GM23248 (cell line): ENCODE measurements around the gene EVC. TPM values are rescaled to one million over a fixed set of nuclear protein-coding genes. Genes with fewer than 3 reads are reported as not detected.

Source experiments
- DNase-seq: peaks from one replicate; pipeline ENCODE4 v3.0.0-alpha.2; 2015
- H2AFZ ChIP-seq: fragments of 200-600 bp; sonication (generic); 2 replicates; pipeline ENCODE4 v1.6.1; 2016; ENCODE audit warnings: antibody characterized with exemption
- H3F3A ChIP-seq: fragments of 200-600 bp; sonication (generic); 2 replicates; pipeline ENCODE4 v1.6.1; 2016; ENCODE audit warnings: mild to moderate bottlenecking, antibody characterized with exemption, mixed run types; ENCODE audit not compliant: insufficient read depth
- H3K27ac ChIP-seq: fragments of 200-600 bp; sonication (generic); 2 replicates; pipeline ENCODE4 v1.5.1; 2016; ENCODE audit warnings: mild to moderate bottlenecking
- H3K27me3 ChIP-seq: fragments of 200-600 bp; sonication (generic); replicated peaks from 2 replicates; pipeline ENCODE4 v1.6.1; 2016; ENCODE audit warnings: mild to moderate bottlenecking; ENCODE audit not compliant: insufficient read depth
- H3K36me3 ChIP-seq: fragments of 200-600 bp; sonication (generic); 2 replicates; pipeline ENCODE4 v1.6.1; 2016; ENCODE audit warnings: low read depth, mild to moderate bottlenecking
- H3K4me1 ChIP-seq: fragments of 200-600 bp; sonication (generic); 2 replicates; pipeline ENCODE4 v1.6.1; 2016; ENCODE audit warnings: mild to moderate bottlenecking; ENCODE audit not compliant: insufficient read depth
- H3K4me2 ChIP-seq: fragments of 200-600 bp; sonication (generic); one replicate; pipeline ENCODE4 v1.6.1; 2016; ENCODE audit warnings: mild to moderate bottlenecking; ENCODE audit not compliant: unreplicated experiment
- H3K4me3 ChIP-seq: fragments of 200-600 bp; sonication (generic); 2 replicates; pipeline ENCODE4 v1.5.1; 2016; ENCODE audit warnings: mild to moderate bottlenecking
- H3K79me2 ChIP-seq: fragments of 200-600 bp; sonication (generic); 2 replicates; pipeline ENCODE4 v1.6.1; 2016; ENCODE audit warnings: mild to moderate bottlenecking; ENCODE audit not compliant: insufficient read depth
- H3K9ac ChIP-seq: fragments of 200-600 bp; sonication (generic); 2 replicates; pipeline ENCODE4 v1.6.1; 2016; ENCODE audit warnings: mild to moderate bottlenecking
- H3K9me2 ChIP-seq: fragments of 200-600 bp; sonication (generic); 2 replicates; pipeline ENCODE4 v1.6.1; 2016; ENCODE audit warnings: mixed run types, mild to moderate bottlenecking, moderate library complexity; ENCODE audit not compliant: insufficient read depth
- H3K9me3 ChIP-seq: fragments of 200-600 bp; sonication (generic); one replicate; pipeline ENCODE4 v1.6.1; 2017; ENCODE audit warnings: low read depth
- H4K20me1 ChIP-seq: fragments of 200-600 bp; sonication (generic); 2 replicates; pipeline ENCODE4 v1.6.0; 2016; ENCODE audit not compliant: insufficient read depth
- EZH2 ChIP-seq: fragments of 200-600 bp; sonication (generic); IDR thresholded peaks from 2 replicates; pipeline ENCODE4 v1.6.1; 2018; ENCODE audit warnings: antibody characterized with exemption, mild to moderate bottlenecking; ENCODE audit not compliant: insufficient read depth, poor library complexity, severe bottlenecking
- EZH2phosphoT487 ChIP-seq: fragments of 200-600 bp; sonication (generic); IDR thresholded peaks from 2 replicates; pipeline ENCODE4 v1.6.1; 2018; ENCODE audit warnings: antibody characterized with exemption, moderate library complexity, mild to moderate bottlenecking, low read depth; ENCODE audit not compliant: insufficient read depth
- WGBS, 2 experiments: methylation state at CpG; one replicate each; pipeline ENCODE4 v1.1.6; 2015 to 2017; ENCODE audit warnings: low lambda C conversion rate in 2 of 2, low coverage in 1 of 2; ENCODE audit errors: missing lambda C conversion rate in 2 of 2; 5-methylcytosine and 5-hydroxymethylcytosine counted together
- in situ Hi-C: fragments of 300-500 bp; cut with MboI; formaldehyde crosslinking; loops from 2 replicates; pipeline ENCODE4 v1.15.0; 2020
- polyA plus RNA-seq: library from polyadenylated mRNA; unstranded; fragments of >200 nt; fragmentation: Nextera tagmentation; extraction: Ambion mirVana; gene quantifications from 2 replicates; pipeline ENCODE4 v1.2.1, GENCODE V29; 2016
- total RNA-seq: library from RNA; depleted of rRNA; stranded (reverse); fragments of >200 nt; shearing (Covaris generic); gene quantifications from 2 replicates; pipeline ENCODE4 v1.2.3, GENCODE V29; 2014

EVC gene
- total and polyA plus RNA-seq, 2 experiments from 2014 or later, result 4.0 to 56.2 TPM

DNA sequence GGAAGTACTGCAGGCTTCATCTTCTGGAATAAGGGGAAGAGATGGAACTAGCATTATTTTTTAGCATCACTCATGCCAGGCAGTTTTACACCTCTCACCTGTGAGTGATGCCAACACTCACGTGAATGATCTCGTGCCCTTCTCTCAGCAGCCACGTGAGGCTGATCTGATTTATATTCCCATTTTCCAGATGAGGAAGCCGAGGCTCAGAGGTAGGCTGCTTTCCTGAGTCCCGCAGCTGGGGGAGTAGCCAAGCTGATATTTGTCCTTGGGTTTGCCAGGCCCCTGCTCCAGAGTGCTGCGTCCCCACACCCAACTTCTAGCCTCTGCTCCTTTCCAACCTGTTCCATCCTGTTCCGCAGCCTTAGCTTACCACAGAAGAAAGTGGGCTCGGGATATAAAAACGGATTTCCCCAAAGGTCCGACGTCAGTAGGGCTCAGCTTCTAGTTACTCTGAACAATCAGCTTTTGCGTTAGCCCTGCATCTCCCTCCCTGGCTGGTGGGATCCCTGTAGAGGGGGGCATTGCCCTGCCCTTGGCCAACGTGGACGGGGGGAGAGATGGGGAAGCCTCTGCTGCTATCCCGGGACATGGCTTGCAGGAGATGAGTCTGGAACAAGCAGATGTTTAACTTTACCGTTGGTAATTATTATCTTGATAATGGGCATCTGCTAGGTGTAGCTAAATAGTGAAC lies 9.3 kb downstream of the EVC start:
- H3K27ac ChIP-seq, result no peak overlapping the region
- peaks cover 11% of the 10 kb centered on the region; the same call in 1 of the 2 replicates for H3K36me3 ChIP-seq
- H3K79me2 ChIP-seq, result peaks cover 96% of the 10 kb centered on the region
- in situ Hi-C loops, result no loop called here
- no peak overlapping the region for H3K4me3 ChIP-seq
- no peaks in the 10 kb centered on the region for H3K9me3 ChIP-seq
- no peak overlapping the region for H2AFZ ChIP-seq
- no peaks in the 10 kb centered on the region for H3K27me3 ChIP-seq
- peaks cover 37% of the 10 kb centered on the region for H3F3A ChIP-seq
- no peak for TF ChIP-seq EZH2
- no peak for TF ChIP-seq EZH2phosphoT487
- no peak for DNase-seq
- 82 to 85% methylated on average over 16 of the region's 16 CpGs for whole genome bisulfite sequencing, 2 experiments
- no peak overlapping the region for H3K4me2 ChIP-seq
- peaks cover 27% of the 10 kb centered on the region; the same call in 1 of the 2 replicates for H4K20me1 ChIP-seq
- H3K4me1 ChIP-seq, result peaks cover 31% of the 10 kb centered on the region
- H3K9me2 ChIP-seq, result no peaks in the 10 kb centered on the region
- no peak overlapping the region for H3K9ac ChIP-seq

DNA sequence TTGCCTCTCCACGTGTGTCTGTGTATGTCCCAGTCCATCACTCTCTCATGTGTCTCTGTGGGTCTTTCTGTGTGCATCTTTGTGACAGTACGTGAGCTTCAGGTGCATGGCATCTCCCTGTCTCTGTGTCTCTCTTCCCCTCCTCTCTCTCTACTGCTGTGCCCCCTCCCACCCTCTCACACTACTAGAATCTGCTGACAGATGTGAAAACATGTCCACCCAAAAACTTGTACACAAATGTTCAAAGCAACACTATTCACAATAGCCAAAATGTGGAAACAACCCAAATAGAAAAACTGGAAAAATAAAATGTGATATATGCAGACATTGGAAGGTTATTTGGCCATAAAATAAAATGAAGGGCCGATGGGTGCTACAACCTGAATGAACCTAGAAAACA lies 10.0 kb downstream of the EVC start:
- no peak overlapping the region for H3K4me3 ChIP-seq
- no peaks in the 10 kb centered on the region for H3K9me2 ChIP-seq
- no peak overlapping the region for H3K4me2 ChIP-seq
- TF ChIP-seq EZH2phosphoT487, result no peak
- H4K20me1 ChIP-seq, result peaks cover 26% of the 10 kb centered on the region; the same call in 1 of the 2 replicates
- no peak for DNase-seq
- peaks cover 31% of the 10 kb centered on the region for H3K4me1 ChIP-seq
- no peaks in the 10 kb centered on the region for H3K27me3 ChIP-seq
- no peaks in the 10 kb centered on the region for H3K9me3 ChIP-seq
- no peak overlapping the region for H3K27ac ChIP-seq
- peaks cover 39% of the 10 kb centered on the region for H3F3A ChIP-seq
- H3K36me3 ChIP-seq, result 0 out of 2 replicates have a peak, but pooled peaks cover 10% of the 10 kb centered on the region
- in situ Hi-C loops, result no loop called here
- no peak overlapping the region for H2AFZ ChIP-seq
- WGBS, 2 experiments, result 80 to 86% methylated on average over 3 of the region's 3 CpGs
- no peak overlapping the region for H3K9ac ChIP-seq
- peaks cover 96% of the 10 kb centered on the region for H3K79me2 ChIP-seq

DNA sequence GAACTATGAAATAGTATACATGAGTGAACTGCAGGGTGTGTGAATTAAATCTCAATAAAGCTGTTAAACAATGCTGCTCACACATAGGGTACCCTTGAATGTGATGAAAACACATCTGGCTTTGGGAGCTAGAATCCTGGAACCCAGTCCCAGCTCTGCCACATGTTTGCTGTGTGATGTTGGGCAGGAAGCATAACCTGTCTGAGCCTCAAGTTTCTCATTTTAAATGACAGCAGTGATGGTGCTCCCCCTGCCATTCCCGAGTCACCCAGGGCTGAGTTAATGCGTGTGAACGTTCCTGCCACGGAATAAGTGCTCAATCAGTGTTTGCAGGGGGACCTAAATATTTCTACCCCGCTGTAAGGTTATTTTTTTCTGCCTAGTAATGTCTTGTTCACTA lies 10.9 kb downstream of the EVC start:
- Histone ChIP-seq H2AFZ (no peak overlapping the region), H3K27ac (peak overlapping the region; percentile 68), H4K20me1 (peaks cover 18% of the 10 kb centered on the region; the same call in 1 of the 2 replicates), H3K4me2 (peak overlapping the region; percentile 25), H3K27me3 (no peaks in the 10 kb centered on the region), H3K4me1 (peaks cover 31% of the 10 kb centered on the region), H3F3A (peaks cover 39% of the 10 kb centered on the region), H3K4me3 (no peak overlapping the region), H3K9me3 (no peaks in the 10 kb centered on the region), H3K79me2 (peaks cover 91% of the 10 kb centered on the region), H3K9ac (peak overlapping the region; percentile 48), H3K9me2 (no peaks in the 10 kb centered on the region), H3K36me3 (0 out of 2 replicates have a peak, but pooled peaks cover 10% of the 10 kb centered on the region)
- TF ChIP-seq EZH2, result no peak
- no peak for TF ChIP-seq EZH2phosphoT487
- in situ Hi-C loops, result no loop called here
- WGBS, 2 experiments, result 84 to 87% methylated on average over 5 of the region's 5 CpGs
- no peak for DNase-seq

DNA sequence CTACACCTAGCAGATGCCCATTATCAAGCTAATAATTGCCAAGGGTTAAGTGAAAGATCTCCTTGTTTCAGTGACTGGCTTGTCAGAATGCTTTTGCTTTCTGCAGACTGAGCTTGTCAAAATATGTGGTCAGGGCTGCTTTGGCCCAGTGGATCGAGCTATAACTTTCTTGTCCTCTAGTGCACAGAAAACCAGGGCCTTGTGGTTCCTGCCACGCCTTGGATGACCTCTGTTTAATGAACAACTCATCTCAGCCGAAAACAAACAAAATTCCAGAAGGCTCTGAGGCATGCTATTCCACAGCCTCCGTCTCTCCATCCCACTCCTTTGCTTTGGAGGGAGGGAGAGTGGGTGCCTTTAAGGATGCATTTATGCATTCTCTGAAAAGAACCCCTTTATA lies 11.3 kb downstream of the EVC start:
- in situ Hi-C loops, result no loop called here
- H3K9ac ChIP-seq, result peak overlapping the region; percentile 48
- no peaks in the 10 kb centered on the region for H3K9me3 ChIP-seq
- peak; percentile 76 for DNase-seq
- H3K27me3 ChIP-seq, result no peaks in the 10 kb centered on the region
- peak overlapping the region; percentile 68 for H3K27ac ChIP-seq
- 0 out of 2 replicates have a peak, but pooled peaks cover 10% of the 10 kb centered on the region for H3K36me3 ChIP-seq
- H3K4me2 ChIP-seq, result peak overlapping the region; percentile 25
- H3K4me3 ChIP-seq, result no peak overlapping the region
- no peak overlapping the region for H2AFZ ChIP-seq
- H4K20me1 ChIP-seq, result peaks cover 14% of the 10 kb centered on the region; the same call in 1 of the 2 replicates
- TF ChIP-seq EZH2, result no peak
- TF ChIP-seq EZH2phosphoT487, result no peak
- no peaks in the 10 kb centered on the region for H3K9me2 ChIP-seq
- peaks cover 87% of the 10 kb centered on the region for H3K79me2 ChIP-seq
- peaks cover 31% of the 10 kb centered on the region for H3K4me1 ChIP-seq
- 16 to 18% methylated on average over 4 of the region's 4 CpGs for WGBS, 2 experiments
- H3F3A ChIP-seq, result peaks cover 39% of the 10 kb centered on the region
